Lower leg skin (tissue), 4 donors: ENCODE data around the gene ANO2. TPM values are rescaled to one million over a fixed set of nuclear protein-coding genes. Genes with fewer than 3 reads are reported as not detected.

Experiments used
- DNase-seq, 2 donors: peaks; one replicate each; pipeline ENCODE4 v3.0.0-alpha.2; 2019; ENCODE audit warnings: low spot score in 2 of 2
- H3K4me3 ChIP-seq: fragments of 200-600 bp; sonication (generic); 2 replicates; pipeline ENCODE4 v1.5.1; 2017; ENCODE audit warnings: mild to moderate bottlenecking, low read depth; ENCODE audit not compliant: poor library complexity, severe bottlenecking
- CTCF ChIP-seq, 3 donors: fragments of 450-650 bp; IDR thresholded peaks; one replicate each; pipeline ENCODE4 v1.5.1; 2016; ENCODE audit warnings: antibody characterized with exemption in 3 of 3, mild to moderate bottlenecking in 3 of 3, moderate library complexity in 2 of 3
- POLR2A ChIP-seq, 2 donors: fragments of 450-650 bp; IDR thresholded peaks; one replicate each; pipeline ENCODE4 v1.6.1; 2016 to 2017; ENCODE audit warnings: antibody characterized with exemption in 2 of 2, mild to moderate bottlenecking in 1 of 2, moderate library complexity in 1 of 2
- WGBS, 2 donors: methylation state at CpG; one replicate each; pipeline ENCODE4 v1.1.5; 2018; 5-methylcytosine and 5-hydroxymethylcytosine counted together
- intact Hi-C: fragments of 100-400 bp; cut with DNase I; formaldehyde crosslinking; loops from one replicate; pipeline ENCODE4 v1.15.0; 2023; ENCODE audit warnings: low total_unique reads
- total RNA-seq, 4 donors: library from RNA; depleted of rRNA; stranded (reverse); fragments of >200 nt; gene quantifications; one replicate each; pipeline ENCODE4 v1.1.0, GENCODE V29; 2016

The ANO2 gene
- total RNA-seq, 4 donors from 2014 or later: 0.76 to 2.6 (median 1.8) TPM

GRCh38 chr12:5592310-5592709 lies 352.7 kb downstream of the ANO2 start:
- intact Hi-C loops: no loop called here
- DNase-seq: no peak
- TF ChIP-seq POLR2A (IDR thresholded peaks at IDR 0.05) (no peak), CTCF (IDR thresholded peaks at IDR 0.05) (no peak)
- 55 to 60% methylated on average over 8 of the region's 8 CpGs for WGBS, 2 donors
- H3K4me3 ChIP-seq: no peak overlapping the region

GRCh38 chr12:5590316-5590715 lies 354.7 kb downstream of the ANO2 start:
- no peak for DNase-seq
- intact Hi-C loops: no loop called here
- 93 to 95% methylated on average over 8 of the region's 8 CpGs for WGBS, 2 donors
- H3K4me3 ChIP-seq: no peak overlapping the region
- TF ChIP-seq POLR2A (IDR thresholded peaks at IDR 0.05) (no peak), CTCF (IDR thresholded peaks at IDR 0.05) (no peak)

GRCh38 chr12:5589054-5589453 lies 356.0 kb downstream of the ANO2 start:
- TF ChIP-seq CTCF (IDR thresholded peaks at IDR 0.05): no peak
- TF ChIP-seq POLR2A (IDR thresholded peaks at IDR 0.05): no peak
- DNase-seq: no peak
- intact Hi-C loops: no loop called here
- no peak overlapping the region for H3K4me3 ChIP-seq
- 82 to 87% methylated on average over 7 of the region's 7 CpGs for WGBS, 2 donors

GRCh38 chr12:5588591-5588990 lies 356.5 kb downstream of the ANO2 start:
- DNase-seq: no peak
- no peak overlapping the region for H3K4me3 ChIP-seq
- intact Hi-C loops: no loop called here
- TF ChIP-seq CTCF (IDR thresholded peaks at IDR 0.05): no peak
- TF ChIP-seq POLR2A (IDR thresholded peaks at IDR 0.05): no peak
- 76 to 82% methylated on average over 6 of the region's 6 CpGs for WGBS, 2 donors

GRCh38 chr12:5588176-5588575 lies 356.9 kb downstream of the ANO2 start:
- 85 to 88% methylated on average over 7 of the region's 7 CpGs for WGBS, 2 donors
- H3K4me3 ChIP-seq: no peak overlapping the region
- DNase-seq: no peak
- intact Hi-C loops: no loop called here
- TF ChIP-seq CTCF (IDR thresholded peaks at IDR 0.05): no peak
- no peak for TF ChIP-seq POLR2A (IDR thresholded peaks at IDR 0.05)

GRCh38 chr12:5587711-5588121 lies 357.3 kb downstream of the ANO2 start:
- 67 to 72% methylated on average over 5 of the region's 5 CpGs for WGBS, 2 donors
- TF ChIP-seq POLR2A (IDR thresholded peaks at IDR 0.05) (no peak), CTCF (IDR thresholded peaks at IDR 0.05) (no peak)
- H3K4me3 ChIP-seq: no peak overlapping the region
- intact Hi-C loops: no loop called here
- no peak for DNase-seq
